ENCODE measurements around the gene GPRASP1. TPM values are rescaled to one million over a fixed set of nuclear protein-coding genes. Genes with fewer than 3 reads are reported as not detected.

GPRASP1 gene
- total RNA-seq, 1 donor from 2014 or later: 2.3 TPM

DNA sequence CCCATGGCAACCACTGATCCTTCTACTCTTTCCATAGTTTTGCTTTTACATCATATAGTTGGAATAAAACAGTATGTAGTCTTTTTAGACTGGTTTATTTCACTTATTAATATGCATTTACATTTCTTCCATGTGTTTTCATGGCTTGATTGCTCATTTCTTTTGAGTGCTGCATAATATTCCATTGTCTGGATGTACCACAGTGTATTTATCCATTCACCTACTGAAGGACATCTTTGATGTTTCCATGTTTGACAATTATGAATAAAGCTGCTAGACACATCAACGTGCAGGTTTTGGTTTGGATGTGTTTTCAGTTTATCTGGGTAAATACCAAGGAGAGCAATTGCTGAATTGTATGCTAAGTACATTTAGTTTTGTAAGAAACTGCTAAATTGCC is 13.7 kb upstream of the GPRASP1 start:
- Histone ChIP-seq H3K27ac (ENCODE audit: low read depth, low read length) (no peak overlapping the region), H2AFZ (ENCODE audit: low read depth, low read length) (no peak overlapping the region), H3K4me1 (ENCODE audit: insufficient read depth, low read length) (no peaks in the 10 kb centered on the region), H3K4me2 (ENCODE audit: low read length) (no peak overlapping the region), H3K27me3 (ENCODE audit: insufficient read depth, low read length) (no peaks in the 10 kb centered on the region), H4K20me1 (ENCODE audit: insufficient read depth, low read length) (no peaks in the 10 kb centered on the region), H3K9ac (ENCODE audit: low read length) (no peak overlapping the region), H3K79me2 (ENCODE audit: insufficient read depth, low read length) (no peaks in the 10 kb centered on the region), H3K36me3 (ENCODE audit: insufficient read depth, low read length) (no peaks in the 10 kb centered on the region), H3K4me3 (ENCODE audit: insufficient read depth, low read depth, low read length) (no peak overlapping the region), H3K9me3 (ENCODE audit: insufficient read depth, low read depth, low read length) (no peaks in the 10 kb centered on the region)
- Mint-ChIP-seq H3K4me1 (ENCODE audit: low read depth, unreplicated experiment) (no peaks in the 10 kb centered on the region), H3K27me3 (ENCODE audit: low read depth, unreplicated experiment) (no peaks in the 10 kb centered on the region), H3K27ac (ENCODE audit: unreplicated experiment) (no peak overlapping the region), H3K9me3 (ENCODE audit: unreplicated experiment) (peaks cover 3% of the 10 kb centered on the region), H3K4me3 (ENCODE audit: unreplicated experiment) (no peak overlapping the region), H3K36me3 (ENCODE audit: low read depth, unreplicated experiment) (peaks cover 2% of the 10 kb centered on the region)
- TF ChIP-seq, protein P1, sequence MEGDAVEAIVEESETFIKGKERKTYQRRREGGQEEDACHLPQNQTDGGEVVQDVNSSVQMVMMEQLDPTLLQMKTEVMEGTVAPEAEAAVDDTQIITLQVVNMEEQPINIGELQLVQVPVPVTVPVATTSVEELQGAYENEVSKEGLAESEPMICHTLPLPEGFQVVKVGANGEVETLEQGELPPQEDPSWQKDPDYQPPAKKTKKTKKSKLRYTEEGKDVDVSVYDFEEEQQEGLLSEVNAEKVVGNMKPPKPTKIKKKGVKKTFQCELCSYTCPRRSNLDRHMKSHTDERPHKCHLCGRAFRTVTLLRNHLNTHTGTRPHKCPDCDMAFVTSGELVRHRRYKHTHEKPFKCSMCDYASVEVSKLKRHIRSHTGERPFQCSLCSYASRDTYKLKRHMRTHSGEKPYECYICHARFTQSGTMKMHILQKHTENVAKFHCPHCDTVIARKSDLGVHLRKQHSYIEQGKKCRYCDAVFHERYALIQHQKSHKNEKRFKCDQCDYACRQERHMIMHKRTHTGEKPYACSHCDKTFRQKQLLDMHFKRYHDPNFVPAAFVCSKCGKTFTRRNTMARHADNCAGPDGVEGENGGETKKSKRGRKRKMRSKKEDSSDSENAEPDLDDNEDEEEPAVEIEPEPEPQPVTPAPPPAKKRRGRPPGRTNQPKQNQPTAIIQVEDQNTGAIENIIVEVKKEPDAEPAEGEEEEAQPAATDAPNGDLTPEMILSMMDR (IDR thresholded peaks at IDR 0.05; ENCODE audit: insufficient read depth, low read depth, low read length): no peak
- no peak for TF ChIP-seq EZH2 (IDR thresholded peaks at IDR 0.05; ENCODE audit: insufficient read depth, low read length)
- DNase-seq (ENCODE audit: low read depth): no peak
- FAIRE-seq: no peak

DNA sequence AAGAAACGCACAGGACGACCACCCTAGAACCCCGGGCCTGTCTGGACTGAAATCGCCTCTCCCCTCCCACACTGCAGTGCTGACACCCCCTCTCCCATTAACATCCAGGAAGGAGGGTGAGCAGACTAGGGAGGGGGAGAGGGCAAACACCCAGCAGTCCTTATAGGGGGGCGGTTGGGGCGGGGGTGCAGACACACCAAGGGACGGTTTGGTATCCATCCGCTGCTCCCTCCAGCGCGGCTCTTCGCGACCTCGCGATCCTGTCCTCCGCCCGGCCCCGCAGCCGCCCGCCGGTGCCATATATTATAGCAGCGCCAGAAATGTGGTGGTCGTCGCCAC is 411 bp upstream of the GPRASP1 start:
- Histone ChIP-seq H2AFZ (ENCODE audit: low read depth, low read length) (peak overlapping the region; percentile 47), H4K20me1 (ENCODE audit: insufficient read depth, low read length) (no peaks in the 10 kb centered on the region), H3K9me3 (ENCODE audit: insufficient read depth, low read depth, low read length) (no peaks in the 10 kb centered on the region), H3K79me2 (ENCODE audit: insufficient read depth, low read length) (no peaks in the 10 kb centered on the region), H3K4me2 (ENCODE audit: low read length) (peak overlapping the region; percentile 87), H3K9ac (ENCODE audit: low read length) (peak overlapping the region; percentile 71), H3K4me1 (ENCODE audit: insufficient read depth, low read length) (no peaks in the 10 kb centered on the region), H3K27ac (ENCODE audit: low read depth, low read length) (no peak overlapping the region), H3K4me3 (ENCODE audit: insufficient read depth, low read depth, low read length) (peak overlapping the region; percentile 50), H3K36me3 (ENCODE audit: insufficient read depth, low read length) (no peaks in the 10 kb centered on the region), H3K27me3 (ENCODE audit: insufficient read depth, low read length) (no peaks in the 10 kb centered on the region)
- Mint-ChIP-seq H3K4me3 (ENCODE audit: unreplicated experiment) (no peak overlapping the region), H3K27ac (ENCODE audit: unreplicated experiment) (no peak overlapping the region), H3K36me3 (ENCODE audit: low read depth, unreplicated experiment) (no peaks in the 10 kb centered on the region), H3K9me3 (ENCODE audit: unreplicated experiment) (peaks cover 6% of the 10 kb centered on the region), H3K4me1 (ENCODE audit: low read depth, unreplicated experiment) (no peaks in the 10 kb centered on the region), H3K27me3 (ENCODE audit: low read depth, unreplicated experiment) (no peaks in the 10 kb centered on the region)
- DNase-seq (ENCODE audit: low read depth): no peak
- FAIRE-seq: no peak
- no peak for TF ChIP-seq EZH2 (IDR thresholded peaks at IDR 0.05; ENCODE audit: insufficient read depth, low read length)
- TF ChIP-seq, protein P1 (IDR thresholded peaks at IDR 0.05; ENCODE audit: insufficient read depth, low read depth, low read length): no peak

DNA sequence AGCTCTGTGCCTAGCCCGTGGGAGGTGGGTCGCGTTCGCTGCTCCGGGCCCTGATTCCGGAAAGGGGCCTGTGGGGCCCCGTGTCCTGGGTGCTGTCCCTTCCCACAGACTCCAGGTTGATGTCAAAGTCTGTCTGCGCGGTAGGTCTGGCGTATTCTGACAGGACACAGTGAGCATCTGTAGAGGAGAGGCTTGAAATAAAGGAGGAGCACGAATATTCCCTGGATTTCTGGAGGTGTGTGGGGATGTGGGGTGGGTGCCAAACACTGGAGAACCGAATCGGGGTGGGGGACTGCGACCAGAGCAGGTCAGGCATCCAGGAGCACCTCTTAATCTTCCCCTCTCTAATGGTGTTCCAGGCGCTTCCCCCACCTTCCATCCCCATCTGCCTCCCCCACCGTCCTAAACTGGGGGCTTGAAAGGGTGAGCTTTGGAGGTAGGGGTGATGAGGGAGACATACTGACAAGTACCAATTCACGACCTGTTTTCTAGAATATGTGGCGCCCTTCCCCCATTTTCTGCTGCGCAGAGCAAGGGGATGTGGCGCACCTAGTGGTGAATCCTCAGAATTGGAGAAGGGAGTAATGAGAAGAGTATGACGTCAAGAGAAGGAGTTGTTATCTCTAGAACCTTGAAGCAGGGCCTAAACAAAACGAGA is 877 bp downstream of the GPRASP1 start:
- Histone ChIP-seq H3K4me1 (ENCODE audit: insufficient read depth, low read length) (no peaks in the 10 kb centered on the region), H3K9me3 (ENCODE audit: insufficient read depth, low read depth, low read length) (no peaks in the 10 kb centered on the region), H3K79me2 (ENCODE audit: insufficient read depth, low read length) (no peaks in the 10 kb centered on the region), H3K4me3 (ENCODE audit: insufficient read depth, low read depth, low read length) (peak overlapping the region; percentile 50), H3K36me3 (ENCODE audit: insufficient read depth, low read length) (no peaks in the 10 kb centered on the region), H3K4me2 (ENCODE audit: low read length) (peak overlapping the region; percentile 87), H3K27ac (ENCODE audit: low read depth, low read length) (no peak overlapping the region), H4K20me1 (ENCODE audit: insufficient read depth, low read length) (no peaks in the 10 kb centered on the region), H3K9ac (ENCODE audit: low read length) (peak overlapping the region; percentile 71), H2AFZ (ENCODE audit: low read depth, low read length) (no peak overlapping the region), H3K27me3 (ENCODE audit: insufficient read depth, low read length) (no peaks in the 10 kb centered on the region)
- FAIRE-seq (peak; percentile 89), DNase-seq (ENCODE audit: low read depth) (no peak)
- TF ChIP-seq, protein P1 (IDR thresholded peaks at IDR 0.05; ENCODE audit: insufficient read depth, low read depth, low read length): peak; percentile 51
- no peak for TF ChIP-seq EZH2 (IDR thresholded peaks at IDR 0.05; ENCODE audit: insufficient read depth, low read length)
- Mint-ChIP-seq H3K4me1 (ENCODE audit: low read depth, unreplicated experiment) (no peaks in the 10 kb centered on the region), H3K36me3 (ENCODE audit: low read depth, unreplicated experiment) (no peaks in the 10 kb centered on the region), H3K27ac (ENCODE audit: unreplicated experiment) (no peak overlapping the region), H3K4me3 (ENCODE audit: unreplicated experiment) (peak overlapping the region; percentile 82), H3K9me3 (ENCODE audit: unreplicated experiment) (peaks cover 3% of the 10 kb centered on the region), H3K27me3 (ENCODE audit: low read depth, unreplicated experiment) (no peaks in the 10 kb centered on the region)

Measured in astrocyte (in vitro differentiated cells and primary cell).